HepG2 (cell line): ENCODE measurements around the gene FAM181A. TPM values are rescaled to one million over a fixed set of nuclear protein-coding genes. Genes with fewer than 3 reads are reported as not detected.

Experiments used
- ATAC-seq: fragments of 200-7000 bp; cut with Tn5 transposase; 3 replicates; pipeline ENCODE4 v1.9.1; 2020; ENCODE audit warnings: mild to moderate bottlenecking, moderate library complexity
- BruUV-seq: library from RNA; stranded (reverse); fragments of 400-500 nt; replicated peaks from 2 replicates; lab custom pipeline; 2021; lab: Mats Ljungman, UMichigan
- CTCF ChIA-PET: fragments of 300-600 bp; formaldehyde crosslinking; extraction: SDS; loops from one replicate; lab custom pipeline; 2021; ENCODE audit warnings: low total read pairs, inconsistent platforms, low intra/inter-chr PET ratio; lab: Yijun Ruan, JAX
- POLR2A ChIA-PET: fragments of 350-600 bp; sonication (Branson Sonifier 250); formaldehyde crosslinking; loops from one replicate; lab custom pipeline; 2020; ENCODE audit warnings: antibody characterized with exemption, inconsistent platforms; lab: Yijun Ruan, JAX
- DNase-seq: peaks from one replicate; pipeline ENCODE4 v3.0.0-alpha.2; 2015; ENCODE audit warnings: low spot score
- FAIRE-seq: peaks from 3 replicates; lab custom pipeline; 2011; peaks lifted over from hg19 to GRCh38; lab: Jason Lieb, UNC
- H2AFZ ChIP-seq: one replicate; pipeline ENCODE4 v1.6.1; 2011; ENCODE audit warnings: low read length, inconsistent platforms
- H3K27ac ChIP-seq: fragments of 300-600 bp; 3 replicates; pipeline ENCODE4 v1.8.0; 2011; ENCODE audit warnings: mixed run types, mild to moderate bottlenecking, mixed read lengths, low read length, inconsistent platforms; ENCODE audit not compliant: insufficient read depth; ENCODE audit errors: extremely low read length
- H3K27me3 ChIP-seq, 2 experiments: fragments of 200-600 bp in 1 of 2; 2 replicates in 1 of 2; 3 replicates in 1 of 2; pipeline versions ENCODE4 v1.6.0 to v1.8.0; 2011; ENCODE audit warnings: low read length in 2 of 2, mild to moderate bottlenecking in 2 of 2, moderate library complexity in 2 of 2, inconsistent platforms in 1 of 2; ENCODE audit not compliant: insufficient read depth in 2 of 2, control insufficient read depth in 1 of 2
- H3K36me3 ChIP-seq, 2 experiments: fragments of 200-600 bp in 1 of 2; replicated peaks in 1 of 2; 2 replicates in 1 of 2; 3 replicates in 1 of 2; pipeline versions ENCODE4 v1.5.1 to v1.8.0; 2011; ENCODE audit warnings: low read length in 2 of 2, inconsistent platforms in 1 of 2; ENCODE audit not compliant: insufficient read depth in 2 of 2, control insufficient read depth in 1 of 2
- H3K4me1 ChIP-seq: 2 replicates; pipeline ENCODE4 v1.5.1; 2012; ENCODE audit warnings: low read length, inconsistent platforms; ENCODE audit not compliant: insufficient read depth
- H3K4me2 ChIP-seq: 2 replicates; pipeline ENCODE4 v1.6.0; 2011; ENCODE audit warnings: low read depth, low read length, inconsistent platforms
- H3K4me3 ChIP-seq, 3 experiments: fragments of 200-600 bp in 1 of 3; sonication (generic), shearing (Covaris generic) in 1 of 3; replicated peaks in 1 of 3; 2 replicates each; pipeline ENCODE4 v1.5.1; 2011 to 2016; ENCODE audit warnings: low read length in 3 of 3, inconsistent platforms in 2 of 3, low read depth in 2 of 3, mild to moderate bottlenecking in 2 of 3, control low read depth in 1 of 3, mixed read lengths in 1 of 3; ENCODE audit not compliant: insufficient read depth in 1 of 3
- H3K79me2 ChIP-seq: one replicate; pipeline ENCODE4 v1.6.1; 2011; ENCODE audit warnings: low read length, inconsistent platforms; ENCODE audit not compliant: insufficient read depth
- H3K9ac ChIP-seq: 2 replicates; pipeline ENCODE4 v1.6.0; 2011; ENCODE audit warnings: mild to moderate bottlenecking, low read depth, low read length, inconsistent platforms; ENCODE audit not compliant: insufficient read depth
- H3K9me3 ChIP-seq: 2 replicates; pipeline ENCODE4 v1.5.1; 2012; ENCODE audit warnings: mild to moderate bottlenecking, low read length
- H4K20me1 ChIP-seq: 2 replicates; pipeline ENCODE4 v1.6.0; 2011; ENCODE audit warnings: inconsistent platforms, mild to moderate bottlenecking, low read length, moderate library complexity; ENCODE audit not compliant: insufficient read depth
- AGO2 ChIP-seq: fragments of 200-400 bp; formaldehyde crosslinking; optimal IDR thresholded peaks from 2 replicates; pipeline ENCODE3; 2017; ENCODE audit warnings: mild to moderate bottlenecking, low read depth, low read length, moderate library complexity
- HCFC1 ChIP-seq: fragments of 150-350 bp; IDR thresholded peaks from 2 replicates; pipeline ENCODE4 v1.6.1; 2014; ENCODE audit warnings: low read depth, low read length
- MXD4 ChIP-seq: IDR thresholded peaks from 2 replicates; pipeline ENCODE4 v1.6.1; 2016; ENCODE audit warnings: mild to moderate bottlenecking, missing biosample characterization, missing genetic modification reagents
- PREB ChIP-seq: sonication (generic); formaldehyde crosslinking; IDR thresholded peaks from 2 replicates; pipeline ENCODE4 v1.4.0; 2020; ENCODE audit warnings: missing genetic modification reagents
- TBX2 ChIP-seq: sonication (generic); formaldehyde crosslinking; IDR thresholded peaks from 2 replicates; pipeline ENCODE4 v1.5.0; 2020; ENCODE audit warnings: missing genetic modification reagents, mild to moderate bottlenecking, borderline replicate concordance
- ZBTB21 ChIP-seq: sonication (generic); formaldehyde crosslinking; IDR thresholded peaks from 2 replicates; pipeline ENCODE4 v1.4.0; 2020; ENCODE audit warnings: missing genetic modification reagents
- ZNF256 ChIP-seq: sonication (generic); formaldehyde crosslinking; conservative IDR thresholded peaks from 2 replicates; pipeline ENCODE4 v1.4.0; 2020; ENCODE audit warnings: missing genetic modification reagents
- ZNF296 ChIP-seq: sonication (generic); formaldehyde crosslinking; conservative IDR thresholded peaks from 2 replicates; pipeline ENCODE4 v1.5.0; 2020; ENCODE audit warnings: mild to moderate bottlenecking, missing genetic modification reagents
- ZNF33A ChIP-seq: sonication (generic); formaldehyde crosslinking; IDR thresholded peaks from 2 replicates; pipeline ENCODE4 v1.5.1; 2020; ENCODE audit warnings: missing genetic modification reagents, mild to moderate bottlenecking, moderate library complexity, borderline replicate concordance
- ZNF549 ChIP-seq: sonication (generic); formaldehyde crosslinking; IDR thresholded peaks from 2 replicates; pipeline ENCODE4 v1.5.0; 2020; ENCODE audit warnings: missing genetic modification reagents
- ZNF569 ChIP-seq: sonication (generic); formaldehyde crosslinking; IDR thresholded peaks from 2 replicates; pipeline ENCODE4 v1.5.0; 2020; ENCODE audit warnings: mild to moderate bottlenecking, missing genetic modification reagents, moderate library complexity, borderline replicate concordance
- ZNF709 ChIP-seq: sonication (generic); formaldehyde crosslinking; IDR thresholded peaks from 2 replicates; pipeline ENCODE4 v1.5.0; 2020; ENCODE audit warnings: mild to moderate bottlenecking, missing genetic modification reagents
- ZSCAN29 ChIP-seq: sonication (generic); formaldehyde crosslinking; conservative IDR thresholded peaks from 2 replicates; pipeline ENCODE4 v1.4.0; 2020; ENCODE audit warnings: mild to moderate bottlenecking, missing genetic modification reagents
- ZSCAN31 ChIP-seq: sonication (generic); formaldehyde crosslinking; IDR thresholded peaks from 2 replicates; pipeline ENCODE4 v1.5.0; 2020; ENCODE audit warnings: low read depth, mild to moderate bottlenecking, missing genetic modification reagents
- WGBS: methylation state at CpG from one replicate; pipeline ENCODE4 v1.1.6; 2017; ENCODE audit warnings: low lambda C conversion rate; 5-methylcytosine and 5-hydroxymethylcytosine counted together
- in situ Hi-C: cut with HindIII; loops from 2 replicates; pipeline ENCODE4 v1.10.0; 2017; ENCODE audit warnings: low pct_unique_long_range_greater_than_20kb; ENCODE audit not compliant: extremely low pct_ligation_motif_present
- intact Hi-C: fragments of 100-400 bp; cut with micrococcal nuclease; formaldehyde crosslinking; loops from one replicate; pipeline ENCODE4 v1.10.0; 2022; ENCODE audit not compliant: unreplicated experiment
- polyA plus RNA-seq, 8 experiments: library from polyadenylated mRNA; depleted of rRNA in 3 of 8; stranded (reverse) in 7 of 8; unstranded in 1 of 8; fragments of >200 nt; fragmentation: Illumina TruSeq in 4 of 8; extraction: Trizol in 4 of 8; gene quantifications; 2 replicates each; pipeline versions ENCODE4 v1.2.1 to v1.2.3, GENCODE V29; 2011 to 2016; ENCODE audit warnings: low read depth in 4 of 8, missing spikeins in 1 of 8, mixed read lengths in 1 of 8; ENCODE audit not compliant: insufficient read depth in 1 of 8
- total RNA-seq, 5 experiments: library from RNA; depleted of rRNA; stranded (reverse); fragments of >200 nt; fragmentation: Illumina TruSeq; extraction: Trizol; gene quantifications; 2 replicates each; pipeline ENCODE4 v1.2.3, GENCODE V29; 2016; ENCODE audit warnings: low read depth in 1 of 5

FAM181A gene
- total and polyA plus RNA-seq, 2 of the 13 experiments (the other 11 are each of a cell fraction or from before 2014, with no cell fraction given), result 1.1 to 1.5 TPM

- TF ChIP-seq PREB (CRISPR knock-in tag), result no peak
- TF ChIP-seq, all 625 proteins: peak for 0
Observed at GRCh38 chr14:93971635-93972027, 44.5 kb downstream of the FAM181A start (continued).

- no TSS peak for BruUV-seq
- Histone ChIP-seq H3K79me2 (no peaks in the 10 kb centered on the region), H4K20me1 (no peaks in the 10 kb centered on the region), H3K27me3 (peaks cover 11 to 61% of the 10 kb centered on the region in 2 experiments), H3K4me3 (no peak overlapping the region), H3K9me3 (no peaks in the 10 kb centered on the region), H3K4me1 (peaks cover 49% of the 10 kb centered on the region), H3K4me2 (no peak overlapping the region), H2AFZ (no peak overlapping the region), H3K36me3 (no peaks in the 10 kb centered on the region; a peak in 1 of 5 replicates), H3K9ac (no peak overlapping the region), H3K27ac (no peak overlapping the region)
- DNase-seq (no peak), ATAC-seq (no peak), FAIRE-seq (no peak)
- intact Hi-C loops (no loop called here), in situ Hi-C loops (loop anchor here (5.0 kb wide), 1 partner anchor 35 kb away; no protein-coding TSS in a partner anchor)
- CTCF ChIA-PET, result interaction anchor here (1.9 to 3.8 kb wide), 2 partner anchors 19 to 33 kb away, joined by 5 to 51 read pairs; no protein-coding TSS in a partner anchor
- POLR2A ChIA-PET, result interaction anchor here (0.7 to 1.6 kb wide), 3 partner anchors 10 to 33 kb away, joined by 3 to 5 read pairs (median 3); no protein-coding TSS in a partner anchor
- 19% methylated on average over 4 of the region's 6 CpGs for WGBS
- TF ChIP-seq ZNF549, result no peak
- TF ChIP-seq, all 625 proteins: peak for 0
Observed at GRCh38 chr14:93972618-93973205, 45.6 kb downstream of the FAM181A start.

- WGBS, result no CpG with 5 or more reads among the region's 6 CpGs
- Histone ChIP-seq H3K4me2 (no peak overlapping the region), H4K20me1 (no peaks in the 10 kb centered on the region), H3K9me3 (no peaks in the 10 kb centered on the region), H3K4me3 (no peak overlapping the region), H3K9ac (no peak overlapping the region), H3K27me3 (peaks cover 9 to 66% of the 10 kb centered on the region in 2 experiments), H2AFZ (no peak overlapping the region), H3K79me2 (no peaks in the 10 kb centered on the region), H3K4me1 (peaks cover 49% of the 10 kb centered on the region), H3K27ac (no peak overlapping the region), H3K36me3 (no peaks in the 10 kb centered on the region; a peak in 1 of 5 replicates)
- no peak for FAIRE-seq
- CTCF ChIA-PET, result interaction anchor here (1.0 to 1.9 kb wide), 2 partner anchors 20 to 34 kb away, joined by 3 to 5 read pairs; no protein-coding TSS in a partner anchor
- in situ Hi-C loops (loop anchor here (5.0 kb wide), 1 partner anchor 36 kb away; no protein-coding TSS in a partner anchor), intact Hi-C loops (no loop called here)
- no TSS peak for BruUV-seq
- POLR2A ChIA-PET, result interaction anchor here (0.7 kb wide), 1 partner anchor 14 kb away, joined by 3 read pairs; no protein-coding TSS in a partner anchor
- DNase-seq, result no peak
- no peak for ATAC-seq
- TF ChIP-seq ZNF256 (CRISPR knock-in tag), result no peak
- TF ChIP-seq ZSCAN31 (CRISPR knock-in tag), result no peak
- no peak for TF ChIP-seq AGO2
- TF ChIP-seq TBX2 (CRISPR knock-in tag), result no peak
- TF ChIP-seq ZNF33A, result no peak
- no peak for TF ChIP-seq ZBTB21 (CRISPR knock-in tag)
- TF ChIP-seq ZSCAN29 (CRISPR knock-in tag), result no peak
- no peak for TF ChIP-seq ZNF709
- TF ChIP-seq ZNF569 (CRISPR knock-in tag), result no peak
- TF ChIP-seq ZNF296, result no peak
- no peak for TF ChIP-seq MXD4
- TF ChIP-seq HCFC1, result no peak
Observed at GRCh38 chr14:93973607-93974006, 46.5 kb downstream of the FAM181A start.
